Endothelial cell of umbilical vein (primary cell): ENCODE measurements around the gene GRM7. TPM values are rescaled to one million over a fixed set of nuclear protein-coding genes. Genes with fewer than 3 reads are reported as not detected.

Experiments used
- BruUV-seq: library from RNA; stranded (reverse); fragments of 400-500 nt; replicated peaks from 2 replicates; lab custom pipeline; 2021; lab: Mats Ljungman, UMichigan
- CTCF ChIA-PET: fragments of 300-600, 350-600 bp; sonication (Branson Sonifier 250); formaldehyde crosslinking; loops from one replicate; lab custom pipeline; 2021; ENCODE audit warnings: antibody characterized with exemption, inconsistent platforms; lab: Charles Lee
- POLR2A ChIA-PET: fragments of 300-600, 350-600 bp; sonication (Branson Sonifier 250); formaldehyde crosslinking; loops from one replicate; lab custom pipeline; 2021; ENCODE audit warnings: antibody characterized with exemption, inconsistent platforms; lab: Charles Lee
- DNase-seq: peaks from one replicate; pipeline ENCODE4 v3.0.0-alpha.2; 2011; ENCODE audit warnings: low read depth, low spot score
- FAIRE-seq: peaks from 2 replicates; lab custom pipeline; 2011; peaks lifted over from hg19 to GRCh38; lab: Jason Lieb, UNC
- H2AFZ ChIP-seq: 2 replicates; pipeline ENCODE4 v1.6.0; 2012; ENCODE audit warnings: low read depth, low read length, control low read depth, inconsistent platforms
- H3K27ac ChIP-seq: 2 replicates; pipeline ENCODE4 v1.5.1; 2011; ENCODE audit warnings: low read depth, mild to moderate bottlenecking, control low read depth, low read length, moderate library complexity; ENCODE audit not compliant: insufficient read depth
- H3K27me3 ChIP-seq, 2 experiments: 2 replicates each; pipeline versions ENCODE4 v1.6.0 to v1.6.1; 2011; ENCODE audit warnings: low read length in 2 of 2, mixed read lengths in 1 of 2; ENCODE audit not compliant: control insufficient read depth in 2 of 2, insufficient read depth in 2 of 2
- H3K36me3 ChIP-seq, 2 experiments: 2 replicates in 1 of 2; 3 replicates in 1 of 2; pipeline ENCODE4 v1.5.1; 2011; ENCODE audit warnings: low read length in 2 of 2, mild to moderate bottlenecking in 1 of 2, moderate library complexity in 1 of 2; ENCODE audit not compliant: control insufficient read depth in 2 of 2, insufficient read depth in 2 of 2; ENCODE audit errors: extremely low read depth in 1 of 2
- H3K4me1 ChIP-seq: 3 replicates; pipeline ENCODE4 v1.5.1; 2011; ENCODE audit warnings: mild to moderate bottlenecking, low read length; ENCODE audit not compliant: control insufficient read depth, insufficient read depth; ENCODE audit errors: extremely low read depth
- H3K4me2 ChIP-seq: 2 replicates; pipeline ENCODE4 v1.6.1; 2011; ENCODE audit warnings: low read length, control low read depth, mixed read lengths; ENCODE audit not compliant: insufficient read depth
- H3K4me3 ChIP-seq, 3 experiments: fragments of 200-600 bp in 1 of 3; sonication (generic), shearing (Covaris generic) in 1 of 3; replicated peaks in 1 of 3; 2 replicates each; pipeline ENCODE4 v1.5.1; 2011 to 2016; ENCODE audit warnings: control low read depth in 3 of 3, low read length in 3 of 3, mild to moderate bottlenecking in 2 of 3, inconsistent platforms in 1 of 3, low read depth in 1 of 3, moderate library complexity in 1 of 3; ENCODE audit not compliant: insufficient read depth in 1 of 3
- H3K79me2 ChIP-seq: 2 replicates; pipeline ENCODE4 v1.6.0; 2012; ENCODE audit warnings: low read length, inconsistent platforms; ENCODE audit not compliant: control insufficient read depth, insufficient read depth
- H3K9ac ChIP-seq: replicated peaks from 2 replicates; pipeline ENCODE3; 2011; ENCODE audit warnings: low read length, control low read depth; ENCODE audit not compliant: insufficient read depth; ENCODE audit errors: extremely low read depth
- H3K9me1 ChIP-seq: replicated peaks from 3 replicates; pipeline ENCODE4 v1.6.0; 2011; ENCODE audit warnings: mild to moderate bottlenecking, low read length; ENCODE audit not compliant: control insufficient read depth, insufficient read depth; ENCODE audit errors: extremely low read depth
- H3K9me3 ChIP-seq: replicated peaks from 2 replicates; pipeline ENCODE4 v1.5.1; 2012; ENCODE audit warnings: low read length, inconsistent platforms; ENCODE audit not compliant: control insufficient read depth, insufficient read depth
- H4K20me1 ChIP-seq: replicated peaks from 2 replicates; pipeline ENCODE3; 2011; ENCODE audit warnings: mild to moderate bottlenecking, low read length; ENCODE audit not compliant: control insufficient read depth, insufficient read depth; ENCODE audit errors: extremely low read depth
- EZH2 ChIP-seq: IDR thresholded peaks from 2 replicates; pipeline ENCODE4 v1.6.1; 2012; ENCODE audit warnings: borderline replicate concordance, low read depth, mild to moderate bottlenecking, moderate library complexity, low read length, inconsistent platforms; ENCODE audit not compliant: severe bottlenecking
- FOS ChIP-seq: IDR thresholded peaks from 2 replicates; pipeline ENCODE4 v1.6.1; 2011; ENCODE audit warnings: mild to moderate bottlenecking, low read length, moderate library complexity, borderline replicate concordance; ENCODE audit not compliant: insufficient read depth
- GATA2 ChIP-seq: IDR thresholded peaks from 2 replicates; pipeline ENCODE4 v1.7.0; 2011; ENCODE audit warnings: low read depth, mild to moderate bottlenecking, moderate library complexity, mixed read lengths, low read length; ENCODE audit not compliant: insufficient read length, insufficient read depth
- JUN ChIP-seq: IDR thresholded peaks from 2 replicates; pipeline ENCODE4 v1.6.1; 2011; ENCODE audit warnings: borderline replicate concordance, low read depth; ENCODE audit not compliant: insufficient read length, insufficient read depth
- MYC ChIP-seq: IDR thresholded peaks from one replicate; pipeline ENCODE4 v1.6.1; 2011; ENCODE audit warnings: mild to moderate bottlenecking, low read depth, low read length
- POLR2A ChIP-seq: IDR thresholded peaks from 2 replicates; pipeline ENCODE4 v1.6.1; 2012; ENCODE audit warnings: low read depth, mild to moderate bottlenecking, control low read depth, low read length
- POLR2AphosphoS5 ChIP-seq: IDR thresholded peaks from 2 replicates; pipeline ENCODE4 v1.6.1; 2012; ENCODE audit warnings: low read depth, mild to moderate bottlenecking, control low read depth, low read length, moderate library complexity; ENCODE audit not compliant: insufficient read depth
- dilution Hi-C: fragments of 300-500 bp; cut with MboI; formaldehyde crosslinking; loops from one replicate; pipeline ENCODE4 v1.15.0; 2019; ENCODE audit warnings: low sequenced_read_pairs; ENCODE audit not compliant: extremely low pct_ligation_motif_present
- intact Hi-C: fragments of 100-400 bp; cut with micrococcal nuclease; formaldehyde crosslinking; loops from one replicate; pipeline ENCODE4 v1.10.0; 2022
- polyA plus RNA-seq, 4 experiments: library from polyadenylated mRNA; depleted of rRNA in 3 of 4; stranded (reverse) in 3 of 4; unstranded in 1 of 4; fragments of >200 nt; gene quantifications; 2 replicates each; pipeline versions ENCODE4 v1.2.1 to v1.2.3, GENCODE V29; 2011 to 2012; ENCODE audit warnings: missing spikeins in 1 of 4
- total RNA-seq: library from RNA; stranded (reverse); gene quantifications from 2 replicates; pipeline ENCODE4 v1.2.3, GENCODE V29; 2021
- TF ChIP-seq, protein P1 (sequence below), 2 donors: IDR thresholded peaks; 1 replicate in 1 of 2; 2 replicates in 1 of 2; pipeline ENCODE4 v1.5.1; 2011; ENCODE audit warnings: low read length in 2 of 2, mild to moderate bottlenecking in 2 of 2, moderate library complexity in 2 of 2, control low read depth in 1 of 2, inconsistent platforms in 1 of 2, low read depth in 1 of 2; ENCODE audit not compliant: insufficient read depth in 1 of 2; ENCODE audit errors: extremely low read depth in 1 of 2
- TF ChIP-seq, protein P2 (sequence below): IDR thresholded peaks from 2 replicates; pipeline ENCODE4 v1.6.1; 2011; ENCODE audit not compliant: insufficient read depth, insufficient read length

GRM7 gene
- total and polyA plus RNA-seq, 2 donors (not counting 3 experiments of a cell fraction or from before 2014, with no cell fraction given) = 0.12 TPM; not detected in 1

DNA sequence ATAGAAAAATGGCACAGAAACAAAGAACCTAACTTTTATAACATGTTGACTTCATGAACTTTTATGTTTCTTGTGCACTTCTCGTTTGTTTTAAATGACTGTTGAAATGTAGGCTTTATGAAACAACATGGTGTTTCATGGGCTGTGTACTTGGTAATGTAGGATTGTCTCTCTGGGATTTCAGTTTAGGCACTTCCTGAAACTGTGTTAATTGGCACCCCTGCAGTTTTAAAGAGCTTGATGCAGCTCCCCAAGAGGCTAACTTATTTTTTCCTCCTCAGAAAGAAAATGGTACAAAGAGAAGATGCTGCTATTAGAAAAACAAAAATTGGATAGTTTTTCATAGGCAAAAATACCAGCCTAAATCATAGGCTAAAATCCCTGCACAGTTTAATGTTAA is 239.2 kb downstream of the GRM7 start:
- TF ChIP-seq EZH2 (no peak), FOS (no peak), JUN (no peak)
- TF ChIP-seq, protein P1, sequence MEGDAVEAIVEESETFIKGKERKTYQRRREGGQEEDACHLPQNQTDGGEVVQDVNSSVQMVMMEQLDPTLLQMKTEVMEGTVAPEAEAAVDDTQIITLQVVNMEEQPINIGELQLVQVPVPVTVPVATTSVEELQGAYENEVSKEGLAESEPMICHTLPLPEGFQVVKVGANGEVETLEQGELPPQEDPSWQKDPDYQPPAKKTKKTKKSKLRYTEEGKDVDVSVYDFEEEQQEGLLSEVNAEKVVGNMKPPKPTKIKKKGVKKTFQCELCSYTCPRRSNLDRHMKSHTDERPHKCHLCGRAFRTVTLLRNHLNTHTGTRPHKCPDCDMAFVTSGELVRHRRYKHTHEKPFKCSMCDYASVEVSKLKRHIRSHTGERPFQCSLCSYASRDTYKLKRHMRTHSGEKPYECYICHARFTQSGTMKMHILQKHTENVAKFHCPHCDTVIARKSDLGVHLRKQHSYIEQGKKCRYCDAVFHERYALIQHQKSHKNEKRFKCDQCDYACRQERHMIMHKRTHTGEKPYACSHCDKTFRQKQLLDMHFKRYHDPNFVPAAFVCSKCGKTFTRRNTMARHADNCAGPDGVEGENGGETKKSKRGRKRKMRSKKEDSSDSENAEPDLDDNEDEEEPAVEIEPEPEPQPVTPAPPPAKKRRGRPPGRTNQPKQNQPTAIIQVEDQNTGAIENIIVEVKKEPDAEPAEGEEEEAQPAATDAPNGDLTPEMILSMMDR (IDR thresholded peaks at IDR 0.05; ENCODE audit: extremely low read depth in 1 of 2, insufficient read depth in 1 of 2, low read depth in 1 of 2, low read length in 2 of 2) = no peak
- TF ChIP-seq, protein P2, sequence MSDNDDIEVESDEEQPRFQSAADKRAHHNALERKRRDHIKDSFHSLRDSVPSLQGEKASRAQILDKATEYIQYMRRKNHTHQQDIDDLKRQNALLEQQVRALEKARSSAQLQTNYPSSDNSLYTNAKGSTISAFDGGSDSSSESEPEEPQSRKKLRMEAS = no peak
- no peak overlapping the region for H3K4me3 ChIP-seq
- intact Hi-C loops = no loop called here
- no peaks in the 10 kb centered on the region for H4K20me1 ChIP-seq
- no peak overlapping the region for H3K27ac ChIP-seq
- ChIA-PET CTCF (interaction anchor here (1.0 kb wide), 1 partner anchor 12 kb away, joined by 3 read pairs; no protein-coding TSS in a partner anchor), POLR2A (no interaction called here)
- no peak overlapping the region for H2AFZ ChIP-seq
- FAIRE-seq (no peak), DNase-seq (no peak)
- BruUV-seq = no TSS peak
- H3K27me3 ChIP-seq = no peaks in the 10 kb centered on the region
- no peak overlapping the region for H3K9ac ChIP-seq
- dilution Hi-C loops = no loop called here
- H3K9me1 ChIP-seq = no peaks in the 10 kb centered on the region
- no peaks in the 10 kb centered on the region for H3K36me3 ChIP-seq
- H3K4me2 ChIP-seq = no peak overlapping the region
- H3K79me2 ChIP-seq = no peaks in the 10 kb centered on the region
- H3K4me1 ChIP-seq = peaks cover 1% of the 10 kb centered on the region
- no peaks in the 10 kb centered on the region for H3K9me3 ChIP-seq

DNA sequence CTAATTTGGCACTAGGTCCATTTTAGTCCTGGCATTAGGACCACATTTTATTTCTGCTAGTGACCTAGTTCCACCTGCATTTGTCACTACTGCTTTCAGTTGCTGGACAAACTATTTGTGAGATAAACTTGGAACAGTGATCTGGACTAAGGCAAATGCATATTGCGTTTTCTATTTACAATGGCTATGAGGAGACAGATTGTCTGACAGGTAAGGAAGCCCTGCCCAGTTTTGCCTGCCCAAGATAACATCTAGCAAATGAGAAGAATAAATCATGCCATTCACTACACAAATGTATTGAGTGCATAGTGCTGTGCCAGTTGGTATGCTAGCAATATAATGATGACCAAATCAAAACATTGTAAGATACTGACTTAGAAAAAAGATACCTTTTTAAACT is 245.7 kb downstream of the GRM7 start:
- no peak overlapping the region for H3K4me3 ChIP-seq
- H3K9me1 ChIP-seq = no peaks in the 10 kb centered on the region
- ChIA-PET POLR2A (no interaction called here), CTCF (no interaction called here)
- H3K27ac ChIP-seq = no peak overlapping the region
- no peak overlapping the region for H2AFZ ChIP-seq
- no peak overlapping the region for H3K9ac ChIP-seq
- H3K4me1 ChIP-seq = no peaks in the 10 kb centered on the region
- BruUV-seq = no TSS peak
- H3K4me2 ChIP-seq = no peak overlapping the region
- no peak for FAIRE-seq
- no peak for DNase-seq
- no peaks in the 10 kb centered on the region for H3K9me3 ChIP-seq
- no peaks in the 10 kb centered on the region for H3K27me3 ChIP-seq
- H3K36me3 ChIP-seq = no peaks in the 10 kb centered on the region
- intact Hi-C loops (no loop called here), dilution Hi-C loops (no loop called here)
- no peaks in the 10 kb centered on the region for H4K20me1 ChIP-seq
- no peaks in the 10 kb centered on the region for H3K79me2 ChIP-seq
- no peak for TF ChIP-seq GATA2
- no peak for TF ChIP-seq MYC
- TF ChIP-seq POLR2AphosphoS5 = no peak
- TF ChIP-seq, protein P2 = no peak
- no peak for TF ChIP-seq JUN
- TF ChIP-seq, protein P1 (IDR thresholded peaks at IDR 0.05; ENCODE audit: extremely low read depth in 1 of 2, insufficient read depth in 1 of 2, low read depth in 1 of 2, low read length in 2 of 2) = no peak
- no peak for TF ChIP-seq FOS
- no peak for TF ChIP-seq EZH2
- TF ChIP-seq POLR2A = no peak
